Activated CD8-positive, alpha-beta T cell treated with anti-CD3 and anti-CD28 coated beads, Interleukin-2, amount 10 ng/mL, durations not matched to agents 7 days and 5 days (primary cell): ENCODE data around the gene ANO3. TPM values are rescaled to one million over a fixed set of nuclear protein-coding genes. Genes with fewer than 3 reads are reported as not detected.

Experiments used
- ATAC-seq: fragments of 150-1000 bp; cut with Tn5 transposase; one replicate; pipeline ENCODE4 v1.10.0; 2021; ENCODE audit warnings: moderate library complexity
- CTCF ChIA-PET: fragments of 350-600 bp; sonication (Branson Sonifier 250); formaldehyde crosslinking; loops from one replicate; lab custom pipeline; 2021; ENCODE audit warnings: antibody characterized with exemption; lab: Charles Lee
- POLR2A ChIA-PET: fragments of 350-600 bp; sonication (Branson Sonifier 250); formaldehyde crosslinking; loops from one replicate; lab custom pipeline; 2021; ENCODE audit warnings: antibody characterized with exemption; lab: Charles Lee
- DNase-seq: peaks from one replicate; pipeline ENCODE4 v3.0.0-alpha.2; 2020
- H3K27ac Mint-ChIP-seq: one replicate; pipeline ENCODE4 v1.8.0; 2021; ENCODE audit warnings: mild to moderate bottlenecking, mixed read lengths
- H3K27me3 Mint-ChIP-seq: one replicate; pipeline ENCODE4 v1.8.0; 2021; ENCODE audit warnings: low read depth, mixed read lengths
- H3K36me3 Mint-ChIP-seq: one replicate; pipeline ENCODE4 v1.8.0; 2021; ENCODE audit warnings: low read depth, mixed read lengths
- H3K4me1 Mint-ChIP-seq: one replicate; pipeline ENCODE4 v1.8.0; 2021; ENCODE audit warnings: low read depth, mixed read lengths
- H3K4me3 Mint-ChIP-seq: one replicate; pipeline ENCODE4 v1.8.0; 2021; ENCODE audit warnings: mild to moderate bottlenecking, mixed read lengths
- H3K9me3 Mint-ChIP-seq: one replicate; pipeline ENCODE4 v1.8.0; 2022; ENCODE audit warnings: mixed read lengths; ENCODE audit not compliant: insufficient read depth
- total RNA-seq, 2 experiments: library from RNA; stranded (reverse); gene quantifications; one replicate each; pipeline ENCODE4 v1.2.3, GENCODE V29; 2021

Gene ANO3
- total RNA-seq, 2 experiments from 2014 or later, result not detected

DNA sequence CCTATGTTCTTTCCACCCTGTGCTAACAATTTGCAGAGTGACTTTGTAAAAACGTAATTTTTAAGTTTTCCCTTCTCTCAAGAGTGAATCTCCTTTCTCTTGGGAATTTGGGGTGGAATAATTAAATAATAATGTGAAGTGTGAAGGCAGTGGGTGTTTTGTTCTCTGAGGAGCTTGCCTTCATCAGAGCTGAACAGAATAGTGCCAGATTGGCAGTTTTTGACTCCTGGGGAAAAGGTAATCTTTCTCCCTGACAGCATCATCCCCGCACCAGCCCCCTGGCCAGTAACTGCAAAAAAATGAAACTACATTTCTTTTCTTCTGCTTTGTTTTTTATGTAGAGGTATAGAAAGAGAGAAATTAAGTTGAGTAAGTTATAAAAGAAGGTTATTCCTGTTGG is 180.3 kb downstream of the ANO3 start:
- Mint-ChIP-seq H3K27me3 (no peaks in the 10 kb centered on the region), H3K9me3 (peaks cover 5% of the 10 kb centered on the region), H3K27ac (no peak overlapping the region), H3K4me3 (no peak overlapping the region), H3K36me3 (no peaks in the 10 kb centered on the region), H3K4me1 (no peaks in the 10 kb centered on the region)
- ATAC-seq (no peak), DNase-seq (no peak)
- CTCF ChIA-PET, result no interaction called here
- POLR2A ChIA-PET, result no interaction called here

DNA sequence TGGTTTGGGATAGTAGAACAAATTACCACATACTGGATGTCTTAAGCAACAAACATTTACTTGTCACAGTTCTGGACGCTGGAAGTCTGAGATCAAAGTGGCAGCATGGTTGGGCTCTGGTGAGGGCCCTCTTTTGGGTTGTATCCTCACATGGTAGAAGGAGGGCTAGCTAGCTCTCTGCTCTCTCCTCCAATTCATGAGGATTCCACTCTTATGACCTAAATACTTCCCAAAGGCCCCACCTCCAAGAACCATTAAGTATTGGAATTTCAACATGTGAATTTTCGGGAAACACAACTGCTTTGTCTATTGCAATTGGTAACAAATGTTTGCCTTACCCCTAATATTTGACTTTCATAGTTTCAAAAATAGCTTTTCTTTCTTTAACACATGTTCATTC is 187.5 kb downstream of the ANO3 start:
- Mint-ChIP-seq H3K27me3 (no peaks in the 10 kb centered on the region), H3K36me3 (no peaks in the 10 kb centered on the region), H3K4me3 (no peak overlapping the region), H3K9me3 (no peaks in the 10 kb centered on the region), H3K27ac (no peak overlapping the region), H3K4me1 (no peaks in the 10 kb centered on the region)
- no peak for DNase-seq
- ATAC-seq, result no peak
- ChIA-PET POLR2A (no interaction called here), CTCF (no interaction called here)

DNA sequence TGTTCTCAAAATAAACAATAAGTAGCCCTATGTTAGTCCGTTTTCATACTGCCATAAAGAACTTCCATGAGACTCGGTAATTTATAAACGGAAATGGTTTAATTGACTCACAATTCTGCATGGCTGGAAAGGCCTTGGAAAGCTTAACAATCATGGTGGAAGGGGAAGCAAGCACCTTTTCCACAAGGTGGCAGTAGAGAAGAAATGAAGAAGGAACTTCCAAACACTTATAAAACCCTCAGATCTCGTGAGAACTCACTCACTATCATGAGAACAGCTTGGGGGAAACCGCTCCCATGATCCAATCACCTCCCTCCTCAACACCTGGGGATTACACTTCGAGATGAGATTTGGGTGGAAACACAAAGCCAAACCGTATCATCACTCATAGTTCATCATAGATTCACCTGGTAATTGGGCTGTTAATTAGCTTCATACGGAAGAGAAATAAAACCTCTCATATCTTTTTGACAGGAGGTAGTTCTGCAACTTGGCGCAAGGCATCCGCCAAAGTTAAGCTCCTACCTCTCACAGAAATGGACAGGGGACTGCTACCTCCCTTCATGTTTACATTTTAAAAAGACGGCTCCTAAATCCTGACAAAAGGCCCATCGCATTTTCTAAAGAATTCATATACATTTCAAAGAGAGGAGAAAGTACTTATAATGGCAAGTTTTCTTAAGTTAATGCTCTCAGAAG is 191.1 kb downstream of the ANO3 start:
- DNase-seq (no peak), ATAC-seq (no peak)
- no peak overlapping the region for H3K4me3 Mint-ChIP-seq
- ChIA-PET POLR2A (no interaction called here), CTCF (no interaction called here)
- no peaks in the 10 kb centered on the region for H3K9me3 Mint-ChIP-seq
- H3K36me3 Mint-ChIP-seq, result no peaks in the 10 kb centered on the region
- H3K27me3 Mint-ChIP-seq, result no peaks in the 10 kb centered on the region
- H3K4me1 Mint-ChIP-seq, result no peaks in the 10 kb centered on the region
- no peak overlapping the region for H3K27ac Mint-ChIP-seq

DNA sequence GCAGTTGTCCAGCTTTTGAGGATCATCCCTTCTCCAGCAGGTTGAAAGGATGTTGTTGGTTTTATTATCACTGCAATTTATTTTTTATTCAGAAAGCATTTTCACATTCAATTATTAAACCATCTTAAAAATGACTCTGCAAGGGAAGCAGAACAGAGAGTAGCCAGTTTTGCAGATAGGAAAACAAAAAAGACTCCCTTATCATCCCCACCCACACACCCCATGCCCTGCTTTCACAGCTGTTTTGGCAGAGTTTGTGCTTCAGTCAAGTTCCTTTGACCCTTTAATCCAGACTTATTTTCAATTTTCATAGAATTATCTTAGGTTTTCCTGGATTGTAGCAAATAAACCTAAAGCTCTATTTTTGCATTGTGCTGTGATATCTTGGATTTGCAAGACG is 195.8 kb downstream of the ANO3 start:
- Mint-ChIP-seq H3K4me3 (no peak overlapping the region), H3K4me1 (no peaks in the 10 kb centered on the region), H3K27ac (no peak overlapping the region), H3K9me3 (no peaks in the 10 kb centered on the region), H3K27me3 (no peaks in the 10 kb centered on the region), H3K36me3 (no peaks in the 10 kb centered on the region)
- ChIA-PET CTCF (no interaction called here), POLR2A (no interaction called here)
- ATAC-seq (no peak), DNase-seq (no peak)

DNA sequence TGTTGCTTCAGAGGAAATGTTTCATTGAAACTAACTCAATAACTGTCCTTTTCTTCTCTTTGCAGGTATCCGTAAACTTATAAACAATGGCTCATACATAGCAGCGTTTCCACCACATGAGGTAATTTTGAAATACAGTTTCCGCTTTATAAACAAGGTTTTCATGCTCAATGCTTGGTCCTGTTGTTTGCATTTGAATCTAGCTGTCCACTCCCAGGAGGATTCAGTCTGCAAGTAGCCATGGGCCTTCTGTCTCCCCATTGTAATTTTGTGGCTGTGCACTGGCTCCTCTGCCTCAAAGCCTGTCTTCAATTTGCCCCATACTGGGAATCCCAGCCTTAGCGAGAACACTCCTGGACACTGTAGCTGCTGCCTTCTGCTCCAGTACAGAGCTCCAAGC is 205.4 kb downstream of the ANO3 start:
- peaks cover 8% of the 10 kb centered on the region for H3K9me3 Mint-ChIP-seq
- H3K36me3 Mint-ChIP-seq, result no peaks in the 10 kb centered on the region
- no peak overlapping the region for H3K27ac Mint-ChIP-seq
- ATAC-seq, result no peak
- no peak overlapping the region for H3K4me3 Mint-ChIP-seq
- no peaks in the 10 kb centered on the region for H3K4me1 Mint-ChIP-seq
- no peak for DNase-seq
- ChIA-PET POLR2A (no interaction called here), CTCF (no interaction called here)
- H3K27me3 Mint-ChIP-seq, result no peaks in the 10 kb centered on the region

DNA sequence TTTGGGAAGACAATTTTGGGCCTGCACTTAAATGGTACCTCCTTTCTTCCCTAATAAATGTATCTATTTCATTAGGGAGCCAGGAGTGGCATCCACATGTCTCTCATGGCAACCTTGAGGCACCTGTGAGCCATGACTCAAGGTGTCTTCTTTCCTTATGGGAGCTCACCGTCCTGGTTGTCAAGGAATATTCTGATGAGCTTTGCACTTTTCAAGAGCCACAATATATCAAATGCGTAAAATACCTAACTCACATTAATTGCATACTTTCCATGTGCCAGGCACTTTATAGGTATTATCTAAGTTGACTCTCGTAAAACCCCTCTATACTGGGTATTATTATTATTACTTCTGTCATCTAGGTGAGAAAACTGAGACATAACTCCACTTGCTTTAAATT is 207.6 kb downstream of the ANO3 start:
- DNase-seq (no peak), ATAC-seq (no peak)
- peaks cover 11% of the 10 kb centered on the region for H3K9me3 Mint-ChIP-seq
- H3K4me3 Mint-ChIP-seq, result no peak overlapping the region
- no peaks in the 10 kb centered on the region for H3K36me3 Mint-ChIP-seq
- H3K4me1 Mint-ChIP-seq, result no peaks in the 10 kb centered on the region
- H3K27me3 Mint-ChIP-seq, result no peaks in the 10 kb centered on the region
- CTCF ChIA-PET, result no interaction called here
- POLR2A ChIA-PET, result no interaction called here
- H3K27ac Mint-ChIP-seq, result no peak overlapping the region

DNA sequence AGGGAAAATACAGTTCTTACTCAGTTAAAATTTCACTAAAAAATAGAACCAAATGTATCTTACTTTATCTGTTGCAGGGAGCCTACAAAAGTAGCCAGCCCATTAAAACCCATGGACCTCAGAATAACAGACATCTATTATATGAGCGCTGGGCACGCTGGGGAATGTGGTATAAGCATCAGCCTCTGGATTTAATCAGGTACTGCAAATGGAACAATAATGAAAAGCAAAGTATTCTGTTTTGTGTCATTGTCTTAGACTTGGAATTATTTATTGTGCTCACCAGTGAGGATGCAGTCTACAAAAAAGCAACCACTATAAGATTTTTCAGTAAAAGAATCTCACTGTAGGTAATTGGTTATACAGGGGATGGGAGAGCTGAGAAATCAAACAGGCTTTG is 209.9 kb downstream of the ANO3 start:
- H3K36me3 Mint-ChIP-seq, result no peaks in the 10 kb centered on the region
- H3K9me3 Mint-ChIP-seq, result peaks cover 11% of the 10 kb centered on the region
- no peak overlapping the region for H3K4me3 Mint-ChIP-seq
- DNase-seq, result no peak
- ChIA-PET CTCF (no interaction called here), POLR2A (no interaction called here)
- no peak for ATAC-seq
- H3K27ac Mint-ChIP-seq, result no peak overlapping the region
- H3K4me1 Mint-ChIP-seq, result no peaks in the 10 kb centered on the region
- no peaks in the 10 kb centered on the region for H3K27me3 Mint-ChIP-seq

DNA sequence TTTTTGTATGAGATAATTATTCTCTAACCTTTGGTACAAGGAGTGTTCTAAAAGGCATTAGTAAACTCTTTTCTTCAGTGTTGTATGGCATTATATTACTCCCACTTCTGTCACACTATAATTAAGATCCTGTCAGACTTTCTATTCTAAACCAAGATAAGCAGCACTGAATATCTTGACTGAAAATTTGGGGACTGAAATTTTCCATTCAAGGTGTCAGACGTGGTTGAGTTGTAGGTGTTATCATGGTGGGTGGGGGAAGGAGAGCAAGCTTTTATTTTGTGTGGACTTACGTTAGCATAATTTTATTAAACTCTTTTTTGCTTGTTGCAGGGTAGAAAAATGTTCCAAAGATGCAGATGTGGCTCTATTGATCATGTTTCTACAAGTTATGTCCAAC is 217.2 kb downstream of the ANO3 start:
- Mint-ChIP-seq H3K4me1 (no peaks in the 10 kb centered on the region), H3K9me3 (peaks cover 3% of the 10 kb centered on the region), H3K27ac (no peak overlapping the region), H3K36me3 (no peaks in the 10 kb centered on the region), H3K27me3 (no peaks in the 10 kb centered on the region), H3K4me3 (no peak overlapping the region)
- ChIA-PET CTCF (no interaction called here), POLR2A (no interaction called here)
- ATAC-seq, result no peak
- no peak for DNase-seq

DNA sequence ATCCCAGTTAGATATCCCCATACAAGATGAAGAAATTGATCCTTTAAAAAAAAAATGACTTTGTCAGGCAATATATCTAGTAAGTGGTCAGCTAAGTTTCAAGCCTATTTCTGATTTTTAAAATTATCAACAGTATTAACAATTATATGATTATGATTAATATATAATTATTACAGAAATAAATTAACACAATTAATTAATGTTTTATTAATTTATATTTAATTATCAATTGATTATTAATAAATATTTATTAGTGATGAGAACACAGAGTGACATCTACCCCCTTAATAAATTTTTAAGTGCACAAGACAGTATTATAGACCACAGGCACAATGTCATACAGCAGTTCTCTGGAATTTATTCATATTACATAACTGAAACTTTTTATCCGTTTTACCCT is 218.1 kb downstream of the ANO3 start:
- H3K27me3 Mint-ChIP-seq, result no peaks in the 10 kb centered on the region
- no peak overlapping the region for H3K27ac Mint-ChIP-seq
- POLR2A ChIA-PET, result no interaction called here
- CTCF ChIA-PET, result no interaction called here
- H3K9me3 Mint-ChIP-seq, result peaks cover 3% of the 10 kb centered on the region
- H3K4me3 Mint-ChIP-seq, result no peak overlapping the region
- ATAC-seq (no peak), DNase-seq (no peak)
- no peaks in the 10 kb centered on the region for H3K36me3 Mint-ChIP-seq
- no peaks in the 10 kb centered on the region for H3K4me1 Mint-ChIP-seq

DNA sequence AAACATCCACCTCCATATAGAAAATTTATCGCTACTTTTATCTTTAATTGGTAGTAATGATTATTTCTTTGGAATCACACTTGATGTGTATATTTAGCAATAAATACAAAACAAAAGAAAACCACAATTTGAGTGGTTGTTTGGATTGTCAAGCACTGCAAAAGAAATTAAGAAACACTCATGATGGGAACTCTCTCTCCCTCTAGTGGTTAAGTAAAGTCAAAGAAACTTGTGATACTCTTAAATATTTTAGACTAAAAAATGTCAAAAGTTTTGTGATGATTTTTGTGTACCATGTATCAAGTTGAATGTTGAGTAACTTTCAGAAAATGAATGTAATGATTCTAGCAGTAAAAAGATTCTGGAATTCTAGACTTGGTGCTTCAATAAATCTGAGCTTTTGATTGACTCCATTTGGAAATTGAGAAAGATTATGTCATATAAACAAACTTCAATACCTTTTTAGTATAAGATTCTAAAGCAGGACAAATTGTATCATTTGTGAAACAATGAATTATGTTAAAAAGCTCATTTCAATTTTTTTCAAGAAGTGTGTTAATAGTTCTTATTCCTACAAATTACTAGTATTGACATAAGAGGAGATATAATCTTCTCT is 219.4 kb downstream of the ANO3 start:
- ChIA-PET POLR2A (no interaction called here), CTCF (no interaction called here)
- no peak for DNase-seq
- H3K27me3 Mint-ChIP-seq, result no peaks in the 10 kb centered on the region
- H3K4me3 Mint-ChIP-seq, result no peak overlapping the region
- no peaks in the 10 kb centered on the region for H3K4me1 Mint-ChIP-seq
- ATAC-seq, result no peak
- no peak overlapping the region for H3K27ac Mint-ChIP-seq
- no peaks in the 10 kb centered on the region for H3K36me3 Mint-ChIP-seq
- H3K9me3 Mint-ChIP-seq, result peaks cover 3% of the 10 kb centered on the region

DNA sequence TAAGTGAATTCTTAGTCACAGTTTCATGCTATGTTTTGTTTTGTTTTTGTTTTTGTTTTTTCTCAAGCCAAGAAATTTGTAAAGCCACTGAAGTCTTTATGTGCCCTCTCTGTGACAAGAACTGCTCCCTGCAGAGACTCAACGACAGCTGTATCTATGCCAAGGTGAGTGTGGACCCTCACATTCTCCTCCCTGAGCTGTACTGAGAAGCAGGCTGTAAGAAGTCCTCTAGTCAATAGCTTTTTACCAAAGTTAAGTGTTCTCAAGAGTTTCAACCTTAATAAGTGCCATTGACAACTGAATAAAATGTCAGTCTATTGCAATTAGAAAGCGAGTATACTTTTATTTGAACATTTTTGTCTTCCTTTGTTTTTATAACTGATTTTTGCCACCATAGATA is 221.3 kb downstream of the ANO3 start:
- no peaks in the 10 kb centered on the region for H3K4me1 Mint-ChIP-seq
- no peak overlapping the region for H3K4me3 Mint-ChIP-seq
- no peak for DNase-seq
- ChIA-PET CTCF (no interaction called here), POLR2A (no interaction called here)
- H3K9me3 Mint-ChIP-seq, result peaks cover 3% of the 10 kb centered on the region
- H3K27me3 Mint-ChIP-seq, result no peaks in the 10 kb centered on the region
- H3K27ac Mint-ChIP-seq, result no peak overlapping the region
- ATAC-seq, result no peak
- H3K36me3 Mint-ChIP-seq, result no peaks in the 10 kb centered on the region

DNA sequence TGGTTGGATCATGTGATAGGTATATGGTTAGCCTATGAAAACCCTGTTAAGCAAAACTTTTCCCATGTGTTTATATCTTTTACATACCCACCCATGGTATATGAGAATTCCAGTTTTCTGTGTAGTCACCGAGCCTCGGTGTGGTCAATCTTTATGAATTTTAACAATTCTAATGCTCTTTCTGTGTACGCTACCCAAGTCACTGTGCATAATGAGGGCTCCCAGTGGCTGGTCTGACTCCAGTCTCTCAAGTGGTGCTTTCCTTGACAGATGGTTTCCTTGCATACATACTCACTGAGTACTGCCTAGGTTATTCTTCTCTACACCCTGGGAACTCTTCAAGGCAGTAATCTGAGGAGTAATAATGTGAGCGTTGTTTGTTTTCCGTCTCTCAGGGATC is 222.5 kb downstream of the ANO3 start:
- no peak overlapping the region for H3K4me3 Mint-ChIP-seq
- ATAC-seq (no peak), DNase-seq (no peak)
- H3K27me3 Mint-ChIP-seq, result no peaks in the 10 kb centered on the region
- H3K4me1 Mint-ChIP-seq, result no peaks in the 10 kb centered on the region
- H3K9me3 Mint-ChIP-seq, result peaks cover 3% of the 10 kb centered on the region
- CTCF ChIA-PET, result no interaction called here
- no peaks in the 10 kb centered on the region for H3K36me3 Mint-ChIP-seq
- POLR2A ChIA-PET, result no interaction called here
- no peak overlapping the region for H3K27ac Mint-ChIP-seq

DNA sequence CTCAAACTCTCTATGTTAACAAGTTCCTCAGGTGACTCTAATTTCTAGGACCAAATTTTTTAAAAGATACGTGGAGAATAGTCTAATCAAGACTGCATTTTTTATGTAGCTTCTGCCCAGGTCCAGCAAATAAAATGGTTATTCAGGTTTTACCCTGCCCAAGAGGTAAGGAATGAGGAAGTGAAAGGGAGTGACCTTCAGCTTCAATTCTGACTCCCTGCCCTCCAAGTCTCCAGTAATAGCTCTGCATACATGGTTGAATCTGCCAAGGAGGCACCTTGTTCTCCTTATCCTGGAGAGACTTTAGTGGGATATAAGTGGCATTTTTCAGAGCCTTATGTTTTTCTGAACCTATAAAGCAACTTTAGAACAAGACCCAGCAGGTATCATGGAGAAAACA is 224.7 kb downstream of the ANO3 start:
- Mint-ChIP-seq H3K36me3 (no peaks in the 10 kb centered on the region), H3K27me3 (no peaks in the 10 kb centered on the region), H3K4me3 (no peak overlapping the region), H3K9me3 (peaks cover 3% of the 10 kb centered on the region), H3K4me1 (no peaks in the 10 kb centered on the region), H3K27ac (no peak overlapping the region)
- POLR2A ChIA-PET, result no interaction called here
- ATAC-seq (no peak), DNase-seq (no peak)
- CTCF ChIA-PET, result no interaction called here
